Spinal cord (tissue), 10 donors: ENCODE data around the gene DIS3L2. TPM values are rescaled to one million over a fixed set of nuclear protein-coding genes. Genes with fewer than 3 reads are reported as not detected.
A peak's percentile ranks its signal among the peaks of the same experiment; 100 is the strongest.

Experiments
- DNase-seq, 6 donors: peaks; one replicate each; pipeline versions ENCODE4 v3.0.0 to v3.0.0-alpha.2; 2013 to 2015; ENCODE audit warnings: low spot score in 6 of 6, low read depth in 4 of 6
- H3K27ac ChIP-seq: one replicate; pipeline ENCODE4 v1.5.1; 2013; ENCODE audit warnings: low read depth, low read length, control low read depth
- H3K27me3 ChIP-seq: one replicate; pipeline ENCODE4 v1.6.1; 2013; ENCODE audit warnings: low read length; ENCODE audit not compliant: control insufficient read depth, insufficient read depth
- H3K36me3 ChIP-seq: one replicate; pipeline ENCODE4 v1.6.1; 2013; ENCODE audit warnings: low read length; ENCODE audit not compliant: control insufficient read depth, insufficient read depth
- H3K4me1 ChIP-seq: one replicate; pipeline ENCODE4 v1.6.1; 2013; ENCODE audit warnings: low read length; ENCODE audit not compliant: control insufficient read depth, insufficient read depth
- H3K4me3 ChIP-seq: one replicate; pipeline ENCODE4 v1.5.1; 2013; ENCODE audit warnings: low read depth, low read length, control low read depth
- H3K9me3 ChIP-seq: one replicate; pipeline ENCODE4 v1.6.1; 2013; ENCODE audit warnings: low read length; ENCODE audit not compliant: control insufficient read depth, insufficient read depth
- WGBS: methylation state at CpG from one replicate; pipeline ENCODE4 v1.1.5; 2013; ENCODE audit warnings: missing lambda C conversion rate; ENCODE audit not compliant: insufficient coverage; 5-methylcytosine and 5-hydroxymethylcytosine counted together
- polyA plus RNA-seq, 2 donors: library from polyadenylated mRNA; unstranded; fragments of 120-200 nt; gene quantifications; one replicate each; pipeline ENCODE4 v1.2.1, GENCODE V29; 2013; ENCODE audit not compliant: insufficient read length in 2 of 2
- total RNA-seq, 2 donors: library from RNA; depleted of rRNA in 1 of 2; stranded (reverse); fragments of 120-200 nt in 1 of 2; fragments of >200 nt in 1 of 2; gene quantifications; one replicate each; pipeline versions ENCODE4 v1.2.3 to v1.2.4, GENCODE V29; 2013 to 2014
- donor health status: healthy.

DIS3L2 gene
- total and polyA plus RNA-seq, 4 donors = 29.8 to 37.2 (median 33.2) TPM

GRCh38 chr2:232242316-232242715 lies 280.8 kb downstream of the DIS3L2 start:
- Histone ChIP-seq H3K27ac (no peak overlapping the region), H3K4me1 (peaks cover 11% of the 10 kb centered on the region), H3K27me3 (no peaks in the 10 kb centered on the region), H3K9me3 (no peaks in the 10 kb centered on the region), H3K36me3 (peaks cover 3% of the 10 kb centered on the region), H3K4me3 (no peak overlapping the region)
- WGBS = 85% methylated on average over 2 of the region's 2 CpGs
- DNase-seq = no peak

GRCh38 chr2:232245111-232245510 lies 283.6 kb downstream of the DIS3L2 start:
- H3K4me1 ChIP-seq = peaks cover 11% of the 10 kb centered on the region
- DNase-seq = no peak
- WGBS = 100% methylated on average over 2 of the region's 2 CpGs
- H3K36me3 ChIP-seq = peaks cover 3% of the 10 kb centered on the region
- H3K27me3 ChIP-seq = no peaks in the 10 kb centered on the region
- no peak overlapping the region for H3K4me3 ChIP-seq
- H3K9me3 ChIP-seq = no peaks in the 10 kb centered on the region
- H3K27ac ChIP-seq = no peak overlapping the region

- 25% methylated on average over 2 of the region's 3 CpGs for WGBS
- Histone ChIP-seq H3K27me3 (no peaks in the 10 kb centered on the region), H3K9me3 (no peaks in the 10 kb centered on the region), H3K4me3 (no peak overlapping the region), H3K4me1 (peaks cover 5% of the 10 kb centered on the region), H3K36me3 (no peaks in the 10 kb centered on the region), H3K27ac (no peak overlapping the region)
- no peak for DNase-seq
Measured at GRCh38 chr2:232246245-232246644, 284.7 kb downstream of the DIS3L2 start.

- no peaks in the 10 kb centered on the region for H3K4me1 ChIP-seq
- 93% methylated on average over 2 of the region's 3 CpGs for WGBS
Measured at GRCh38 chr2:232249096-232249495, 287.6 kb downstream of the DIS3L2 start.

GRCh38 chr2:232250246-232251175 lies 289.0 kb downstream of the DIS3L2 start:
- no peak overlapping the region for H3K27ac ChIP-seq
- DNase-seq = peak in 1 of 6 donors; percentile 66

More at GRCh38 chr2:232249096-232249495, 287.6 kb downstream of the DIS3L2 start:
- Histone ChIP-seq H3K4me3 (no peak overlapping the region), H3K27me3 (no peaks in the 10 kb centered on the region), H3K36me3 (peaks cover 2% of the 10 kb centered on the region), H3K27ac (no peak overlapping the region), H3K9me3 (no peaks in the 10 kb centered on the region)
- DNase-seq = no peak

GRCh38 chr2:232255033-232255432 lies 293.5 kb downstream of the DIS3L2 start:
- no peak for DNase-seq
- 88% methylated on average over 4 of the region's 5 CpGs for WGBS
- Histone ChIP-seq H3K36me3 (peaks cover 2% of the 10 kb centered on the region), H3K4me3 (no peak overlapping the region), H3K27me3 (no peaks in the 10 kb centered on the region), H3K9me3 (no peaks in the 10 kb centered on the region), H3K4me1 (peaks cover 7% of the 10 kb centered on the region), H3K27ac (no peak overlapping the region)

More at GRCh38 chr2:232250246-232251175, 289.0 kb downstream of the DIS3L2 start:
- H3K4me3 ChIP-seq = no peak overlapping the region
- no CpG with 5 or more reads among the region's 5 CpGs for WGBS
- H3K4me1 ChIP-seq = no peaks in the 10 kb centered on the region
- no peaks in the 10 kb centered on the region for H3K27me3 ChIP-seq
- peaks cover 2% of the 10 kb centered on the region for H3K36me3 ChIP-seq
- no peaks in the 10 kb centered on the region for H3K9me3 ChIP-seq

GRCh38 chr2:232260075-232260474 lies 298.6 kb downstream of the DIS3L2 start:
- no peaks in the 10 kb centered on the region for H3K27me3 ChIP-seq
- H3K27ac ChIP-seq = no peak overlapping the region
- H3K9me3 ChIP-seq = no peaks in the 10 kb centered on the region
- H3K4me1 ChIP-seq = peaks cover 10% of the 10 kb centered on the region
- WGBS = 45% methylated on average over 3 of the region's 3 CpGs
- H3K4me3 ChIP-seq = no peak overlapping the region
- DNase-seq = peak in 1 of 6 donors; percentile 39
- H3K36me3 ChIP-seq = peaks cover 19% of the 10 kb centered on the region

- no peak for DNase-seq
Measured at GRCh38 chr2:232261776-232262175, 300.3 kb downstream of the DIS3L2 start.

GRCh38 chr2:232263295-232263694 lies 301.8 kb downstream of the DIS3L2 start:
- Histone ChIP-seq H3K4me3 (no peak overlapping the region), H3K27me3 (no peaks in the 10 kb centered on the region), H3K9me3 (no peaks in the 10 kb centered on the region), H3K36me3 (peaks cover 19% of the 10 kb centered on the region), H3K4me1 (peaks cover 10% of the 10 kb centered on the region), H3K27ac (no peak overlapping the region)
- no peak for DNase-seq
- WGBS = 94% methylated on average over 13 of the region's 15 CpGs

More at GRCh38 chr2:232261776-232262175, 300.3 kb downstream of the DIS3L2 start:
- H3K4me1 ChIP-seq = peaks cover 10% of the 10 kb centered on the region
- no peak overlapping the region for H3K27ac ChIP-seq
- peaks cover 19% of the 10 kb centered on the region for H3K36me3 ChIP-seq
- H3K9me3 ChIP-seq = no peaks in the 10 kb centered on the region
- no peak overlapping the region for H3K4me3 ChIP-seq
- 92% methylated on average over 2 of the region's 2 CpGs for WGBS
- H3K27me3 ChIP-seq = no peaks in the 10 kb centered on the region

GRCh38 chr2:232264081-232264480 lies 302.6 kb downstream of the DIS3L2 start:
- 83% methylated on average over 3 of the region's 4 CpGs for WGBS
- peaks cover 19% of the 10 kb centered on the region for H3K36me3 ChIP-seq
- H3K27ac ChIP-seq = no peak overlapping the region

More at GRCh38 chr2:232264081-232264480, 302.6 kb downstream of the DIS3L2 start:
- Histone ChIP-seq H3K9me3 (no peaks in the 10 kb centered on the region), H3K4me3 (no peak overlapping the region), H3K27me3 (no peaks in the 10 kb centered on the region), H3K4me1 (peaks cover 10% of the 10 kb centered on the region)
- no peak for DNase-seq
